SK-N-SH (cell line): Measurements from ENCODE around the gene BRD9. TPM values are rescaled to one million over a fixed set of nuclear protein-coding genes. Genes with fewer than 3 reads are reported as not detected.

Experiments used
- CTCF ChIA-PET: fragments of 300-600, 350-600 bp; formaldehyde crosslinking; extraction: SDS; loops from one replicate; lab custom pipeline; 2021; lab: Yijun Ruan, JAX
- POLR2A ChIA-PET: fragments of 350-600 bp; sonication (Branson Sonifier 250); formaldehyde crosslinking; extraction: SDS; loops from one replicate; lab custom pipeline; 2020; ENCODE audit warnings: antibody characterized with exemption, inconsistent platforms; lab: Yijun Ruan, JAX
- DNase-seq: peaks from one replicate; pipeline ENCODE4 v3.0.0; 2012
- H2AFZ ChIP-seq: fragments of 200-600 bp; sonication (generic); 2 replicates; pipeline ENCODE4 v1.8.1; 2016; ENCODE audit warnings: antibody characterized with exemption, mild to moderate bottlenecking, low read depth
- H3F3A ChIP-seq: fragments of 200-600 bp; sonication (generic); replicated peaks from 2 replicates; pipeline ENCODE3; 2016; ENCODE audit warnings: antibody characterized with exemption, mild to moderate bottlenecking; ENCODE audit not compliant: insufficient read depth
- H3K27ac ChIP-seq, 2 experiments: fragments of 200-500 bp in 1 of 2; fragments of 200-600 bp in 1 of 2; sonication (Bioruptor generic) in 1 of 2; sonication (generic), shearing (Covaris generic) in 1 of 2; 2 replicates each; pipeline versions ENCODE4 v1.5.1 to v1.6.1; 2014 to 2016; ENCODE audit warnings: low read depth in 2 of 2, inconsistent platforms in 1 of 2, low read length in 1 of 2, mild to moderate bottlenecking in 1 of 2, mixed read lengths in 1 of 2
- H3K27me3 ChIP-seq: fragments of 200-600 bp; sonication (generic), shearing (Covaris generic); 2 replicates; pipeline ENCODE4 v1.6.1; 2016; ENCODE audit warnings: mixed run types; ENCODE audit not compliant: insufficient read depth
- H3K36me3 ChIP-seq, 2 experiments: fragments of 200-500 bp in 1 of 2; fragments of 200-600 bp in 1 of 2; sonication (Bioruptor generic) in 1 of 2; sonication (generic) in 1 of 2; replicated peaks in 1 of 2; 2 replicates each; pipeline versions ENCODE3 to v1.5.1; 2014 to 2016; ENCODE audit warnings: low read length in 1 of 2, mild to moderate bottlenecking in 1 of 2; ENCODE audit not compliant: insufficient read depth in 2 of 2, control insufficient read depth in 1 of 2
- H3K4me1 ChIP-seq, 2 experiments: fragments of 200-500 bp in 1 of 2; fragments of 200-600 bp in 1 of 2; sonication (Bioruptor generic) in 1 of 2; sonication (generic), shearing (Covaris generic) in 1 of 2; 2 replicates each; pipeline versions ENCODE4 v1.5.1 to v1.6.1; 2014 to 2016; ENCODE audit warnings: low read depth in 1 of 2, low read length in 1 of 2, mixed run types in 1 of 2; ENCODE audit not compliant: insufficient read depth in 2 of 2, control insufficient read depth in 1 of 2
- H3K4me2 ChIP-seq: fragments of 200-600 bp; sonication (generic), shearing (Covaris generic); 2 replicates; pipeline ENCODE4 v1.6.1; 2017; ENCODE audit warnings: mixed run types
- H3K4me3 ChIP-seq, 2 experiments: fragments of 200-500 bp in 1 of 2; fragments of 200-600 bp in 1 of 2; sonication (Bioruptor generic) in 1 of 2; sonication (generic), shearing (Covaris generic) in 1 of 2; 2 replicates each; pipeline versions ENCODE4 v1.5.1 to v1.8.1; 2014 to 2016; ENCODE audit warnings: low read depth in 2 of 2, inconsistent platforms in 1 of 2, low read length in 1 of 2, mild to moderate bottlenecking in 1 of 2, mixed read lengths in 1 of 2, moderate library complexity in 1 of 2
- H3K79me2 ChIP-seq: fragments of 200-600 bp; sonication (generic); 2 replicates; pipeline ENCODE4 v1.8.1; 2017; ENCODE audit warnings: mild to moderate bottlenecking; ENCODE audit not compliant: insufficient read depth
- H3K9ac ChIP-seq: fragments of 200-600 bp; sonication (generic); 2 replicates; pipeline ENCODE4 v1.6.1; 2017; ENCODE audit warnings: mixed run types
- H3K9me2 ChIP-seq: fragments of 200-600 bp; sonication (generic); 2 replicates; pipeline ENCODE4 v1.6.1; 2017; ENCODE audit warnings: mixed run types
- H3K9me3 ChIP-seq: fragments of 200-600 bp; sonication (generic); 2 replicates; pipeline ENCODE4 v1.6.1; 2017; ENCODE audit warnings: mixed run types, mild to moderate bottlenecking, moderate library complexity
- H4K20me1 ChIP-seq: fragments of 200-600 bp; sonication (generic); 2 replicates; pipeline ENCODE4 v1.6.1; 2017; ENCODE audit warnings: mild to moderate bottlenecking, mixed run types; ENCODE audit not compliant: insufficient read depth
- CHD2 ChIP-seq: fragments of 150-350 bp; IDR thresholded peaks from 2 replicates; pipeline ENCODE4 v1.6.1; 2018; ENCODE audit warnings: low read length; ENCODE audit not compliant: partially characterized antibody
- ELF1 ChIP-seq: IDR thresholded peaks from 2 replicates; pipeline ENCODE4 v1.4.0; 2012
- EP300 ChIP-seq, 2 experiments: IDR thresholded peaks; 2 replicates each; pipeline versions ENCODE4 v1.4.0 to v1.6.1; 2012; ENCODE audit warnings: borderline replicate concordance in 1 of 2, low read depth in 1 of 2, low read length in 1 of 2
- EZH2phosphoT487 ChIP-seq: fragments of 200-600 bp; sonication (generic); IDR thresholded peaks from 2 replicates; pipeline ENCODE4 v1.6.1; 2017; ENCODE audit warnings: low read depth, mixed run types, mild to moderate bottlenecking, antibody characterized with exemption, moderate library complexity, borderline replicate concordance
- FOXJ3 ChIP-seq: sonication (generic); formaldehyde crosslinking; IDR thresholded peaks from 2 replicates; pipeline ENCODE4 v1.5.1; 2020; ENCODE audit warnings: mild to moderate bottlenecking, missing genetic modification reagents
- FOXM1 ChIP-seq: IDR thresholded peaks from 2 replicates; pipeline ENCODE4 v1.4.0; 2012; ENCODE audit warnings: low read depth, mild to moderate bottlenecking
- GATA2 ChIP-seq: sonication (generic); formaldehyde crosslinking; IDR thresholded peaks from 2 replicates; pipeline ENCODE4 v1.5.0; 2020; ENCODE audit warnings: mild to moderate bottlenecking, missing genetic modification reagents
- JUND ChIP-seq: IDR thresholded peaks from 2 replicates; pipeline ENCODE4 v1.4.0; 2012
- MEF2A ChIP-seq: IDR thresholded peaks from 2 replicates; pipeline ENCODE4 v1.4.0; 2012; ENCODE audit warnings: low read depth, borderline replicate concordance
- MXI1 ChIP-seq: IDR thresholded peaks from 2 replicates; pipeline ENCODE4 v1.6.1; 2012; ENCODE audit warnings: mild to moderate bottlenecking, low read depth, low read length, improper control_type of control experiment
- NFIC ChIP-seq: IDR thresholded peaks from 2 replicates; pipeline ENCODE4 v1.4.0; 2012; ENCODE audit warnings: borderline replicate concordance
- NRF1 ChIP-seq: IDR thresholded peaks from 2 replicates; pipeline ENCODE4 v1.6.1; 2012; ENCODE audit warnings: low read depth, mild to moderate bottlenecking, low read length
- RCOR1 ChIP-seq: fragments of 150-350 bp; IDR thresholded peaks from 2 replicates; pipeline ENCODE4 v1.6.1; 2017; ENCODE audit warnings: antibody characterized with exemption, low read length
- SMC3 ChIP-seq: IDR thresholded peaks from 2 replicates; pipeline ENCODE4 v1.6.1; 2012; ENCODE audit warnings: low read depth, low read length, improper control_type of control experiment
- TAF1 ChIP-seq: IDR thresholded peaks from 2 replicates; pipeline ENCODE4 v1.6.1; 2012; ENCODE audit warnings: low read depth, mild to moderate bottlenecking, low read length, moderate library complexity, borderline replicate concordance
- TEAD4 ChIP-seq: IDR thresholded peaks from 2 replicates; pipeline ENCODE4 v1.4.0; 2012; ENCODE audit warnings: mild to moderate bottlenecking, borderline replicate concordance; ENCODE audit not compliant: insufficient read depth
- YY1 ChIP-seq: IDR thresholded peaks from 2 replicates; pipeline ENCODE4 v1.4.0; 2012; ENCODE audit warnings: low read depth, mild to moderate bottlenecking
- WGBS: methylation state at CpG from one replicate; pipeline ENCODE4 v1.1.6; 2017; ENCODE audit warnings: low lambda C conversion rate; 5-methylcytosine and 5-hydroxymethylcytosine counted together
- polyA plus RNA-seq, 3 experiments: library from polyadenylated mRNA; depleted of rRNA; stranded (reverse); fragments of >200 nt; gene quantifications; 2 replicates each; pipeline ENCODE4 v1.2.3, GENCODE V29; 2012
- TF ChIP-seq, protein P1 (sequence below): fragments of 200-600 bp; sonication (generic); IDR thresholded peaks from 2 replicates; pipeline ENCODE4 v1.6.1; 2017; ENCODE audit warnings: antibody characterized with exemption, mild to moderate bottlenecking, moderate library complexity
- TF ChIP-seq, protein P2 (sequence below): IDR thresholded peaks from 2 replicates; pipeline ENCODE4; 2012

The BRD9 gene
- polyA plus RNA-seq, 1 of the 3 experiments (the other 2 are of a cell fraction): 19.5 TPM

DNA sequence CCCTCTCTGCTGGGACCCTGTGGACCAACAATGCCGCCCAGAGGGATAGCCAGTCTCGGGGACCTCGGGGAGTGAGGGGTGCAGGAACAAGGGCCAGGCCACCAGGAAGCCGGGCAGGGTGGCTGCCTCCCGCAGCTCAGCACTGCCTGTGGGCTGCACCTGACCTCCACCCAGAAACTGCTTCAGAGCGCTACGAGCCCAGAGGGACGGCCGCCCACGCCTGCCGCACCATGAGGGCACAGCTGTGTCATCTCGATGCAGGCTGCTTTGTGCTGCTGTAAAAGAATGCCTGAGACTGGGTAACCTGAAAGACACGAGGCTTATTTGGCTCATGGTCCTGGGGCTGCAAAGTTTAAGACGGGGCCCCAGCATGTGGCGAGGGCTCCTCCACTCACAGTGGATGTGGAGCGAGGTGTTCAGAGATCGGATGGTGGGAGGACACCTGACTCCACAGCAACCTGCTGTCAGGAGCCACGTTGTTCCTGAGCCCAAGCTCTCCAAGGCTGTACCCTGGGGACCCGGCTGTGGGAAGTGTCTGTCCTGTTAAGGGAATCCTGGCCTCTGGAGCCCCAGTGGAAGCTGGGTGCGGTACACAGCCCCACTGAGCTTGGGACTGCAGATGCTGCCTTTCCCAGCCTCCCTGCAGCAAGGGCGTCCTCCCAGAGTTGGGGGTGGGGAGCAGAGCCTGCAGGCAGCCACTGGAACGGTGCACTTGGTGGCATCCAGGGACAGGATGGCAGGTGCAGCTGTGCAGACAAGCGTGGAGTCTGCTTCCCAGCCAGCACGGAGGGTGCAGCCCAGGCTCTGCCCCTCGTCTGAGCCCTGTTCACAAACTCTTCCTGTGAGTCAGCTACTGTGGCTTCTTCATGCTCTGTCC lies 30.0 kb downstream of the BRD9 start:
- POLR2A ChIA-PET: no interaction called here
- Histone ChIP-seq H3K4me2 (no peak overlapping the region), H2AFZ (no peak overlapping the region), H3K27ac (no peak overlapping the region), H3K4me1 (no peaks in the 10 kb centered on the region), H3K79me2 (no peaks in the 10 kb centered on the region), H3K9me2 (no peaks in the 10 kb centered on the region), H3K9me3 (no peaks in the 10 kb centered on the region), H3K9ac (no peak overlapping the region), H3K36me3 (peaks cover 0 to 54% of the 10 kb centered on the region in 2 experiments), H3K27me3 (no peaks in the 10 kb centered on the region), H4K20me1 (no peaks in the 10 kb centered on the region), H3F3A (no peaks in the 10 kb centered on the region), H3K4me3 (no peak overlapping the region)
- CTCF ChIA-PET: no interaction called here
- no peak for TF ChIP-seq EZH2phosphoT487
- TF ChIP-seq YY1: no peak
- no peak for TF ChIP-seq RCOR1
- TF ChIP-seq, protein P1, sequence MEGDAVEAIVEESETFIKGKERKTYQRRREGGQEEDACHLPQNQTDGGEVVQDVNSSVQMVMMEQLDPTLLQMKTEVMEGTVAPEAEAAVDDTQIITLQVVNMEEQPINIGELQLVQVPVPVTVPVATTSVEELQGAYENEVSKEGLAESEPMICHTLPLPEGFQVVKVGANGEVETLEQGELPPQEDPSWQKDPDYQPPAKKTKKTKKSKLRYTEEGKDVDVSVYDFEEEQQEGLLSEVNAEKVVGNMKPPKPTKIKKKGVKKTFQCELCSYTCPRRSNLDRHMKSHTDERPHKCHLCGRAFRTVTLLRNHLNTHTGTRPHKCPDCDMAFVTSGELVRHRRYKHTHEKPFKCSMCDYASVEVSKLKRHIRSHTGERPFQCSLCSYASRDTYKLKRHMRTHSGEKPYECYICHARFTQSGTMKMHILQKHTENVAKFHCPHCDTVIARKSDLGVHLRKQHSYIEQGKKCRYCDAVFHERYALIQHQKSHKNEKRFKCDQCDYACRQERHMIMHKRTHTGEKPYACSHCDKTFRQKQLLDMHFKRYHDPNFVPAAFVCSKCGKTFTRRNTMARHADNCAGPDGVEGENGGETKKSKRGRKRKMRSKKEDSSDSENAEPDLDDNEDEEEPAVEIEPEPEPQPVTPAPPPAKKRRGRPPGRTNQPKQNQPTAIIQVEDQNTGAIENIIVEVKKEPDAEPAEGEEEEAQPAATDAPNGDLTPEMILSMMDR: no peak
- TF ChIP-seq, protein P2, sequence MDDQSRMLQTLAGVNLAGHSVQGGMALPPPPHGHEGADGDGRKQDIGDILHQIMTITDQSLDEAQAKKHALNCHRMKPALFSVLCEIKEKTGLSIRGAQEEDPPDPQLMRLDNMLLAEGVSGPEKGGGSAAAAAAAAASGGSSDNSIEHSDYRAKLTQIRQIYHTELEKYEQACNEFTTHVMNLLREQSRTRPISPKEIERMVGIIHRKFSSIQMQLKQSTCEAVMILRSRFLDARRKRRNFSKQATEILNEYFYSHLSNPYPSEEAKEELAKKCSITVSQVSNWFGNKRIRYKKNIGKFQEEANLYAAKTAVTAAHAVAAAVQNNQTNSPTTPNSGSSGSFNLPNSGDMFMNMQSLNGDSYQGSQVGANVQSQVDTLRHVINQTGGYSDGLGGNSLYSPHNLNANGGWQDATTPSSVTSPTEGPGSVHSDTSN: no peak
- no peak for TF ChIP-seq JUND
- TF ChIP-seq TEAD4: no peak
- no peak for TF ChIP-seq SMC3
- TF ChIP-seq FOXM1: no peak
- no peak for TF ChIP-seq NRF1
- no peak for TF ChIP-seq GATA2
- TF ChIP-seq TAF1: no peak
- TF ChIP-seq MXI1: no peak
- TF ChIP-seq ELF1: no peak
- no peak for TF ChIP-seq FOXJ3 (CRISPR knock-in tag)
- TF ChIP-seq CHD2: no peak
- no peak for TF ChIP-seq EP300 (IDR thresholded peaks at IDR 0.05; ENCODE audit: borderline replicate concordance in 1 of 2, low read depth in 1 of 2, low read length in 1 of 2)
- no peak for TF ChIP-seq NFIC
- no peak for TF ChIP-seq MEF2A
- no peak for DNase-seq
- 84% methylated on average over 11 of the region's 25 CpGs for WGBS
